OCI-LY7 (cell line): ENCODE measurements around the gene GIPC2. TPM values are rescaled to one million over a fixed set of nuclear protein-coding genes. Genes with fewer than 3 reads are reported as not detected.

Experiments
- BruUV-seq: library from RNA; stranded (reverse); fragments of 400-500 nt; replicated peaks from 2 replicates; lab custom pipeline; 2021; lab: Mats Ljungman, UMichigan
- CTCF ChIA-PET: fragments of 300-600 bp; sonication (Branson Sonifier 250); formaldehyde crosslinking; loops from one replicate; lab custom pipeline; 2022; ENCODE audit warnings: antibody characterized with exemption; ENCODE audit not compliant: unreplicated experiment; lab: Charles Lee
- POLR2A ChIA-PET: fragments of 300-600 bp; sonication (Branson Sonifier 250); formaldehyde crosslinking; loops from one replicate; lab custom pipeline; 2022; ENCODE audit warnings: antibody characterized with exemption; lab: Charles Lee
- DNase-seq: peaks from one replicate; pipeline ENCODE4 v3.0.0-alpha.2; 2015; ENCODE audit warnings: low spot score
- H2AFZ ChIP-seq: fragments of 200-600 bp; sonication (generic), shearing (Covaris generic); 2 replicates; pipeline ENCODE4 v1.6.1; 2014; ENCODE audit warnings: mild to moderate bottlenecking, antibody characterized with exemption, low read length, moderate library complexity
- H3K27ac ChIP-seq: fragments of 200-600 bp; sonication (generic); 2 replicates; pipeline ENCODE4 v1.5.1; 2014; ENCODE audit warnings: mixed run types, low read depth, mild to moderate bottlenecking, moderate library complexity, low read length, inconsistent platforms; ENCODE audit not compliant: poor library complexity, severe bottlenecking
- H3K36me3 ChIP-seq: fragments of 200-600 bp; sonication (generic); 2 replicates; pipeline ENCODE4 v1.6.1; 2014; ENCODE audit warnings: mild to moderate bottlenecking, antibody characterized with exemption, low read length, moderate library complexity, mixed read lengths; ENCODE audit not compliant: insufficient read depth
- H3K4me1 ChIP-seq: fragments of 200-600 bp; sonication (generic); 2 replicates; pipeline ENCODE4 v1.5.1; 2014; ENCODE audit warnings: mild to moderate bottlenecking, low read length; ENCODE audit not compliant: insufficient read depth, poor library complexity, severe bottlenecking
- H3K4me2 ChIP-seq: fragments of 200-600 bp; sonication (generic); 2 replicates; pipeline ENCODE4 v1.6.1; 2014; ENCODE audit warnings: mild to moderate bottlenecking, low read length
- H3K4me3 ChIP-seq: fragments of 200-600 bp; sonication (generic); 2 replicates; pipeline ENCODE4 v1.5.1; 2014; ENCODE audit warnings: mild to moderate bottlenecking, low read depth, low read length; ENCODE audit not compliant: poor library complexity, severe bottlenecking
- H3K79me2 ChIP-seq: fragments of 200-600 bp; sonication (generic); 2 replicates; pipeline ENCODE4 v1.6.1; 2016; ENCODE audit warnings: low read depth, mild to moderate bottlenecking, low read length, moderate library complexity, mixed read lengths; ENCODE audit not compliant: insufficient read depth
- H3K9me2 ChIP-seq: fragments of 200-600 bp; sonication (generic); 2 replicates; pipeline ENCODE4 v1.6.1; 2016; ENCODE audit warnings: mild to moderate bottlenecking, low read length, mixed read lengths; ENCODE audit not compliant: insufficient read depth
- H3K9me3 ChIP-seq: fragments of 200-600 bp; sonication (generic); 2 replicates; pipeline ENCODE4 v1.6.1; 2014; ENCODE audit warnings: mild to moderate bottlenecking, mixed run types, low read length, mixed read lengths
- H4K20me1 ChIP-seq: fragments of 200-600 bp; sonication (generic); 2 replicates; pipeline ENCODE4 v1.6.1; 2014; ENCODE audit warnings: mild to moderate bottlenecking, antibody characterized with exemption, low read length, moderate library complexity, mixed read lengths; ENCODE audit not compliant: insufficient read depth
- EZH2phosphoT487 ChIP-seq: fragments of 200-600 bp; sonication (generic); IDR thresholded peaks from 2 replicates; pipeline ENCODE4 v1.6.1; 2018; ENCODE audit warnings: low read depth, borderline replicate concordance, mild to moderate bottlenecking, mixed run types, antibody characterized with exemption, low read length, moderate library complexity, mixed read lengths
- intact Hi-C: fragments of 100-400 bp; cut with micrococcal nuclease; formaldehyde crosslinking; loops from one replicate; pipeline ENCODE4 v1.10.0; 2022; ENCODE audit not compliant: unreplicated experiment
- total RNA-seq, 2 experiments: library from RNA; depleted of rRNA in 1 of 2; stranded (reverse); fragments of >200 nt in 1 of 2; shearing (Covaris generic) in 1 of 2; gene quantifications; 2 replicates each; pipeline ENCODE4 v1.2.3, GENCODE V29; 2014 to 2022
- TF ChIP-seq, protein P1 (sequence below): fragments of 200-600 bp; sonication (generic); conservative IDR thresholded peaks from 2 replicates; pipeline ENCODE4 v1.5.1; 2014; ENCODE audit warnings: mild to moderate bottlenecking, antibody characterized with exemption, low read length, moderate library complexity, mixed read lengths

Gene GIPC2
- total RNA-seq, 2 experiments from 2014 or later, result not detected

- H3K4me2 ChIP-seq, result no peak overlapping the region
Observed at GRCh38 chr1:78047631-78048030, 1.9 kb downstream of the GIPC2 start.

DNA sequence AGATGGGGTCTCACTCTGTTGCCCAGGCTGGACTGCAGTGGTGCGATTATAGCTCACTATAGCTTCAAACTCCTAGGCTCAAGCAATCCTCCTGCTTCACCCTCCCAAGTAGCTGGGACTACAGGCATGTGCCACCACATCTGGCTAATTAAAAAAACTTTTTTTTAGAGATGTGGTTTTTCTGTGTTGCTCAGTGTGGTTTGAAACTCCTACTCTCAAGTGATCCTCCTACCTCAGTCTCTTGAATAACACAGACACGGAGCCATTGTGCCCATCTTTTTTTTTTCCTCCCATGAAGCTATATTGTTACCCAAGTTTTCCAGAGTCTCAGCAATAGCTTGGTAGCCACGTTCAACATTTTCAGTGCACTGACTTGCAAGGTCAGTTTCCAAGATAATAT, 2.7 kb downstream of the GIPC2 start:
- intact Hi-C loops, result no loop called here
- POLR2A ChIA-PET, result interaction anchor here (0.9 to 1.1 kb wide), 3 partner anchors 9 to 461 kb away, joined by 3 read pairs; no protein-coding TSS in a partner anchor
- H4K20me1 ChIP-seq, result no peaks in the 10 kb centered on the region

More at GRCh38 chr1:78047631-78048030, 1.9 kb downstream of the GIPC2 start:
- DNase-seq, result no peak
- no peak overlapping the region for H3K4me3 ChIP-seq
- no TSS peak for BruUV-seq
- intact Hi-C loops, result no loop called here
- CTCF ChIA-PET, result no interaction called here
- POLR2A ChIA-PET, result interaction anchor here (0.6 to 1.0 kb wide), 3 partner anchors 18 to 818 kb away, joined by 3 read pairs; no protein-coding TSS in a partner anchor
- H4K20me1 ChIP-seq, result no peaks in the 10 kb centered on the region
- no peak overlapping the region for H2AFZ ChIP-seq
- no peaks in the 10 kb centered on the region for H3K9me2 ChIP-seq
- no peak overlapping the region for H3K27ac ChIP-seq
- H3K79me2 ChIP-seq, result no peaks in the 10 kb centered on the region
- no peaks in the 10 kb centered on the region for H3K9me3 ChIP-seq
- no peaks in the 10 kb centered on the region for H3K36me3 ChIP-seq
- TF ChIP-seq, protein P1, sequence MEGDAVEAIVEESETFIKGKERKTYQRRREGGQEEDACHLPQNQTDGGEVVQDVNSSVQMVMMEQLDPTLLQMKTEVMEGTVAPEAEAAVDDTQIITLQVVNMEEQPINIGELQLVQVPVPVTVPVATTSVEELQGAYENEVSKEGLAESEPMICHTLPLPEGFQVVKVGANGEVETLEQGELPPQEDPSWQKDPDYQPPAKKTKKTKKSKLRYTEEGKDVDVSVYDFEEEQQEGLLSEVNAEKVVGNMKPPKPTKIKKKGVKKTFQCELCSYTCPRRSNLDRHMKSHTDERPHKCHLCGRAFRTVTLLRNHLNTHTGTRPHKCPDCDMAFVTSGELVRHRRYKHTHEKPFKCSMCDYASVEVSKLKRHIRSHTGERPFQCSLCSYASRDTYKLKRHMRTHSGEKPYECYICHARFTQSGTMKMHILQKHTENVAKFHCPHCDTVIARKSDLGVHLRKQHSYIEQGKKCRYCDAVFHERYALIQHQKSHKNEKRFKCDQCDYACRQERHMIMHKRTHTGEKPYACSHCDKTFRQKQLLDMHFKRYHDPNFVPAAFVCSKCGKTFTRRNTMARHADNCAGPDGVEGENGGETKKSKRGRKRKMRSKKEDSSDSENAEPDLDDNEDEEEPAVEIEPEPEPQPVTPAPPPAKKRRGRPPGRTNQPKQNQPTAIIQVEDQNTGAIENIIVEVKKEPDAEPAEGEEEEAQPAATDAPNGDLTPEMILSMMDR, result no peak
- no peak for TF ChIP-seq EZH2phosphoT487
- H3K4me1 ChIP-seq, result no peaks in the 10 kb centered on the region

DNA sequence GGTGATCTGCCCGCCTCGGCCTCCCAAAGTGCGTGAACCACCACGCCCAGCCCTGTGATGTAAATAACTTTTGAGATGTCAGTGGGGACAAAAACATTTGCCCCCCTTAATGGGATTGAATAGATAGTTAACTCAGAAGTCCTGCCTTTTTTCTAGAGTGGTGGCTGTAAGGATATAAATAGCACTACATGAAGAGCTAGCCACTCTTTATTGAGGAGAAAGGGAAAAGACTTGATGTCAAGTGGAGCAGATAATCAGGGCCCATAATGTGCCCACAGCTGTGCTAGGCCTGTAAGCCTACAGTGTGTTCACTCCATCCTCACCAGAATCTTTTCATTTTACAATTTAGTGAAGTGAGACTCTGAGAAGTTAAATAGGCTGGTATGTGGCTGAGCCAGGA, 3.6 kb downstream of the GIPC2 start:
- no peak for DNase-seq
- Histone ChIP-seq H3K4me2 (no peak overlapping the region), H2AFZ (no peak overlapping the region; the same call in 1 of the 2 replicates), H3K9me2 (no peaks in the 10 kb centered on the region), H4K20me1 (no peaks in the 10 kb centered on the region), H3K4me3 (no peak overlapping the region), H3K9me3 (no peaks in the 10 kb centered on the region), H3K79me2 (no peaks in the 10 kb centered on the region), H3K27ac (no peak overlapping the region), H3K4me1 (no peaks in the 10 kb centered on the region), H3K36me3 (no peaks in the 10 kb centered on the region)
- ChIA-PET POLR2A (interaction anchor here (0.6 to 1.1 kb wide), 7 partner anchors 15 to 1754 kb away, joined by 3 to 5 read pairs (median 4); no protein-coding TSS in a partner anchor), CTCF (no interaction called here)
- no peak for TF ChIP-seq EZH2phosphoT487
- TF ChIP-seq, protein P1, result no peak
- no TSS peak for BruUV-seq
- intact Hi-C loops, result no loop called here

More for the DNA sequence above, 2.7 kb downstream of the GIPC2 start:
- Histone ChIP-seq H3K27ac (no peak overlapping the region), H3K9me2 (no peaks in the 10 kb centered on the region), H3K9me3 (no peaks in the 10 kb centered on the region), H3K4me1 (no peaks in the 10 kb centered on the region), H2AFZ (no peak overlapping the region; the same call in 1 of the 2 replicates), H3K4me2 (no peak overlapping the region), H3K36me3 (no peaks in the 10 kb centered on the region), H3K4me3 (no peak overlapping the region), H3K79me2 (no peaks in the 10 kb centered on the region)
- DNase-seq, result no peak
- CTCF ChIA-PET, result no interaction called here
- TF ChIP-seq, protein P1, result no peak
- no peak for TF ChIP-seq EZH2phosphoT487
- no TSS peak for BruUV-seq
